IMR-90 (cell line): ENCODE measurements around the gene GLB1L. TPM values are rescaled to one million over a fixed set of nuclear protein-coding genes. Genes with fewer than 3 reads are reported as not detected.

ENCODE experiments used
- ATAC-seq: fragments of 200-7000 bp; cut with Tn5 transposase; 2 replicates; pipeline ENCODE4 v1.9.1; 2020; ENCODE audit warnings: low read depth, mild to moderate bottlenecking, moderate library complexity
- BruUV-seq: library from RNA; stranded (reverse); fragments of 400-500 nt; replicated peaks from 2 replicates; lab custom pipeline; 2021; lab: Mats Ljungman, UMichigan
- CTCF ChIA-PET: fragments of 300-600 bp; formaldehyde crosslinking; extraction: SDS; loops from one replicate; lab custom pipeline; 2021; ENCODE audit warnings: antibody characterized with exemption; lab: Yijun Ruan, JAX
- POLR2A ChIA-PET: fragments of 300-600 bp; sonication (Branson Sonifier 250); formaldehyde crosslinking; loops from one replicate; lab custom pipeline; 2022; ENCODE audit warnings: antibody characterized with exemption; ENCODE audit not compliant: unreplicated experiment; lab: Charles Lee
- DNase-seq: peaks from one replicate; pipeline ENCODE4 v3.0.0; 2013
- H2AFZ ChIP-seq: replicated peaks from 2 replicates; pipeline ENCODE3; 2013; ENCODE audit warnings: low read length, mild to moderate bottlenecking; ENCODE audit not compliant: poor library complexity
- H2AK5ac ChIP-seq: 2 replicates; pipeline ENCODE4 v1.6.1; 2013; ENCODE audit warnings: low read depth, low read length, inconsistent platforms
- H2AK9ac ChIP-seq: replicated peaks from 2 replicates; pipeline ENCODE3; 2013; ENCODE audit warnings: mild to moderate bottlenecking, low read depth, low read length, moderate library complexity; ENCODE audit not compliant: poor library complexity
- H2BK120ac ChIP-seq: 2 replicates; pipeline ENCODE4 v1.6.1; 2013; ENCODE audit warnings: low read depth, low read length, inconsistent platforms
- H2BK15ac ChIP-seq: 3 replicates; pipeline ENCODE4 v1.6.1; 2013; ENCODE audit warnings: low read depth, low read length, inconsistent platforms
- H2BK20ac ChIP-seq: 2 replicates; pipeline ENCODE4 v1.6.1; 2013; ENCODE audit warnings: low read depth, mild to moderate bottlenecking, inconsistent platforms, low read length, moderate library complexity
- H2BK5ac ChIP-seq: 2 replicates; pipeline ENCODE4 v1.6.1; 2013; ENCODE audit warnings: mild to moderate bottlenecking, low read depth, low read length, inconsistent platforms; ENCODE audit not compliant: poor library complexity, severe bottlenecking
- H3K14ac ChIP-seq: replicated peaks from 2 replicates; pipeline ENCODE4 v1.6.1; 2013; ENCODE audit warnings: low read depth, low read length, inconsistent platforms
- H3K18ac ChIP-seq: 2 replicates; pipeline ENCODE4 v1.6.1; 2013; ENCODE audit warnings: low read depth, low read length, control low read depth
- H3K23ac ChIP-seq: 2 replicates; pipeline ENCODE4 v1.6.1; 2013; ENCODE audit warnings: low read depth, low read length, inconsistent platforms
- H3K27ac ChIP-seq: 2 replicates; pipeline ENCODE4 v1.5.1; 2013; ENCODE audit warnings: mild to moderate bottlenecking, control low read depth, low read length; ENCODE audit not compliant: insufficient read depth
- H3K27me3 ChIP-seq: 2 replicates; pipeline ENCODE4 v1.6.1; 2013; ENCODE audit warnings: low read length; ENCODE audit not compliant: control insufficient read depth, insufficient read depth
- H3K36me3 ChIP-seq: 2 replicates; pipeline ENCODE4 v1.6.1; 2013; ENCODE audit warnings: low read length, mixed read lengths; ENCODE audit not compliant: control insufficient read depth, insufficient read depth
- H3K4ac ChIP-seq: 2 replicates; pipeline ENCODE4 v1.6.1; 2013; ENCODE audit warnings: low read depth, low read length, inconsistent platforms
- H3K4me1 ChIP-seq: 2 replicates; pipeline ENCODE4 v1.6.1; 2013; ENCODE audit warnings: low read length, mixed read lengths; ENCODE audit not compliant: control insufficient read depth, insufficient read depth
- H3K4me2 ChIP-seq: 2 replicates; pipeline ENCODE4 v1.6.1; 2013; ENCODE audit warnings: low read depth, mild to moderate bottlenecking, control low read depth, low read length, moderate library complexity
- H3K4me3 ChIP-seq: 2 replicates; pipeline ENCODE4 v1.5.1; 2013; ENCODE audit warnings: low read depth, mild to moderate bottlenecking, control low read depth, low read length, moderate library complexity; ENCODE audit not compliant: insufficient read depth
- H3K56ac ChIP-seq: 2 replicates; pipeline ENCODE4 v1.6.1; 2013; ENCODE audit warnings: low read length, inconsistent platforms; ENCODE audit not compliant: insufficient read depth; ENCODE audit errors: extremely low read depth
- H3K79me1 ChIP-seq, 2 experiments: 2 replicates each; pipeline ENCODE4 v1.6.1; 2013; ENCODE audit warnings: low read length in 2 of 2, inconsistent platforms in 1 of 2, low read depth in 1 of 2
- H3K9ac ChIP-seq: 2 replicates; pipeline ENCODE4 v1.6.1; 2013; ENCODE audit warnings: low read depth, low read length, control low read depth
- H3K9me1 ChIP-seq: 2 replicates; pipeline ENCODE4 v1.6.1; 2013; ENCODE audit warnings: low read length, inconsistent platforms; ENCODE audit not compliant: insufficient read depth
- H3K9me3 ChIP-seq: 2 replicates; pipeline ENCODE4 v1.6.1; 2013; ENCODE audit warnings: low read length; ENCODE audit not compliant: control insufficient read depth, insufficient read depth
- H4K20me1 ChIP-seq: 2 replicates; pipeline ENCODE4 v1.6.1; 2013; ENCODE audit warnings: low read length, inconsistent platforms; ENCODE audit not compliant: insufficient read depth
- H4K5ac ChIP-seq: 2 replicates; pipeline ENCODE4 v1.6.1; 2013; ENCODE audit warnings: mild to moderate bottlenecking, low read depth, low read length, control low read depth
- H4K8ac ChIP-seq, 2 experiments: 2 replicates each; pipeline ENCODE4 v1.6.1; 2013; ENCODE audit warnings: low read depth in 2 of 2, low read length in 2 of 2, control low read depth in 1 of 2, inconsistent platforms in 1 of 2
- H4K91ac ChIP-seq: 2 replicates; pipeline ENCODE4 v1.6.1; 2013; ENCODE audit warnings: low read depth, low read length, inconsistent platforms; ENCODE audit not compliant: insufficient read depth
- BHLHE40 ChIP-seq: fragments of 150-350 bp; IDR thresholded peaks from 2 replicates; pipeline ENCODE4 v1.6.1; 2016; ENCODE audit warnings: mild to moderate bottlenecking, low read depth, low read length
- CHD1 ChIP-seq: IDR thresholded peaks from 2 replicates; pipeline ENCODE4 v1.6.1; 2012; ENCODE audit warnings: low read depth, low read length, improper control_type of control experiment
- POLR2A ChIP-seq: IDR thresholded peaks from 2 replicates; pipeline ENCODE4 v1.6.1; 2012; ENCODE audit warnings: mild to moderate bottlenecking, low read depth, low read length
- WGBS, 2 experiments: methylation state at CpG; one replicate each; pipeline versions ENCODE4 v1.1.5 to v1.1.7; 2013; ENCODE audit warnings: missing lambda C conversion rate in 2 of 2; ENCODE audit not compliant: insufficient read length in 1 of 2; ENCODE audit errors: extremely low coverage in 2 of 2; 5-methylcytosine and 5-hydroxymethylcytosine counted together
- dilution Hi-C: fragments of 300-500 bp; cut with HindIII; formaldehyde crosslinking; loops from one replicate; pipeline ENCODE4 v1.14.3; 2018; ENCODE audit warnings: low sequenced_read_pairs; ENCODE audit not compliant: unreplicated experiment
- in situ Hi-C: fragments of 300-500 bp; cut with MboI; formaldehyde crosslinking; loops from 3 replicates; pipeline ENCODE4 v1.14.3; 2019; ENCODE audit warnings: low sequenced_read_pairs, inconsistent platforms, mixed read lengths
- intact Hi-C: fragments of 100-400 bp; cut with micrococcal nuclease; formaldehyde crosslinking; loops from 2 replicates; pipeline ENCODE4 v1.10.0; 2022
- polyA plus RNA-seq, 3 experiments: library from polyadenylated mRNA; depleted of rRNA; stranded (reverse); fragments of >200 nt; gene quantifications; 2 replicates each; pipeline ENCODE4 v1.2.3, GENCODE V29; 2012; ENCODE audit warnings: low replicate concordance in 1 of 3
- total RNA-seq: library from RNA; depleted of rRNA; stranded (reverse); fragments of >200 nt; gene quantifications from 2 replicates; pipeline ENCODE4 v1.2.3, GENCODE V29; 2012
- TF ChIP-seq, protein P1 (sequence below): fragments of 150-350 bp; IDR thresholded peaks from 2 replicates; pipeline ENCODE4 v1.6.1; 2016; ENCODE audit warnings: low read depth, mild to moderate bottlenecking, low read length, moderate library complexity, borderline replicate concordance

GLB1L gene
- total and polyA plus RNA-seq, 2 of the 4 experiments (the other 2 are of a cell fraction), result 4.1 to 6.2 TPM

DNA sequence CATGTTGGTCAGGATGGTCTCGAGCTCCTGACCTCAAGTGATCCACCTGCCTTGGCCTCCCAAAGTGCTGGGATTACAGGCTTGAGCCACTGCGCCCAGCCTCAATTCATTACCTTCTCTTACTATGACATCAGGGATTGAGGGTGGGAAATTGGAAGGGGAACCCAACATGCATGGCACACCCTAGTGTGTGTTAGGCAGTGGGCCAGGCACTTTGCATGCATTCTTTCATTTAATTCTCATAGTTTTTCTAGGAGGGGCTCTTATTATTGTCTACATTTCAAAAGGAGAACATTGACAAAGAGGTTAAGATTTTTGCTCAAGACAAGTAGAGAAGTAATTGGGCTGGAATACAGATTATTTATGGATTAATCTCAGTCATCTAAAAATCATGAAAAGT lies 23.1 kb upstream of the GLB1L start:
- Histone ChIP-seq H4K8ac (no peak overlapping the region), H3K27me3 (peaks cover 29% of the 10 kb centered on the region), H3K23ac (no peak overlapping the region), H2BK20ac (no peak overlapping the region), H2BK15ac (no peak overlapping the region), H4K5ac (no peak overlapping the region), H3K14ac (no peak overlapping the region), H3K27ac (no peak overlapping the region), H3K79me1 (no peaks in the 10 kb centered on the region), H2AK9ac (no peak overlapping the region), H2BK120ac (no peak overlapping the region), H3K18ac (no peak overlapping the region), H2BK5ac (no peak overlapping the region), H3K9ac (no peak overlapping the region), H3K9me1 (no peaks in the 10 kb centered on the region), H3K4me2 (no peak overlapping the region), H2AFZ (no peak overlapping the region), H3K4me3 (no peak overlapping the region), H4K20me1 (no peaks in the 10 kb centered on the region), H2AK5ac (no peak overlapping the region), H3K56ac (no peak overlapping the region), H3K36me3 (no peaks in the 10 kb centered on the region), H4K91ac (no peak overlapping the region), H3K4ac (no peak overlapping the region), H3K4me1 (peaks cover 2% of the 10 kb centered on the region; the same call in 1 of the 2 replicates), H3K9me3 (no peaks in the 10 kb centered on the region)
- BruUV-seq, result no TSS peak
- dilution Hi-C loops (no loop called here), in situ Hi-C loops (no loop called here), intact Hi-C loops (no loop called here)
- TF ChIP-seq POLR2A (no peak), CHD1 (no peak), BHLHE40 (no peak)
- TF ChIP-seq, protein P1, sequence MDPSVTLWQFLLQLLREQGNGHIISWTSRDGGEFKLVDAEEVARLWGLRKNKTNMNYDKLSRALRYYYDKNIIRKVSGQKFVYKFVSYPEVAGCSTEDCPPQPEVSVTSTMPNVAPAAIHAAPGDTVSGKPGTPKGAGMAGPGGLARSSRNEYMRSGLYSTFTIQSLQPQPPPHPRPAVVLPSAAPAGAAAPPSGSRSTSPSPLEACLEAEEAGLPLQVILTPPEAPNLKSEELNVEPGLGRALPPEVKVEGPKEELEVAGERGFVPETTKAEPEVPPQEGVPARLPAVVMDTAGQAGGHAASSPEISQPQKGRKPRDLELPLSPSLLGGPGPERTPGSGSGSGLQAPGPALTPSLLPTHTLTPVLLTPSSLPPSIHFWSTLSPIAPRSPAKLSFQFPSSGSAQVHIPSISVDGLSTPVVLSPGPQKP, result no peak
- CTCF ChIA-PET, result no interaction called here
- POLR2A ChIA-PET, result no interaction called here
- DNase-seq, result no peak
- no CpG with 5 or more reads among the region's 2 CpGs for WGBS, 2 experiments
- no peak for ATAC-seq
